ENCODE measurements around the gene CYP11A1.

Gene CYP11A1

GRCh38 chr15:74389241-74390048 lies 22.0 kb upstream of the CYP11A1 start:
- DNase-seq (ENCODE audit: low read depth in 1 of 2, low spot score in 1 of 2), result no peak

DNA sequence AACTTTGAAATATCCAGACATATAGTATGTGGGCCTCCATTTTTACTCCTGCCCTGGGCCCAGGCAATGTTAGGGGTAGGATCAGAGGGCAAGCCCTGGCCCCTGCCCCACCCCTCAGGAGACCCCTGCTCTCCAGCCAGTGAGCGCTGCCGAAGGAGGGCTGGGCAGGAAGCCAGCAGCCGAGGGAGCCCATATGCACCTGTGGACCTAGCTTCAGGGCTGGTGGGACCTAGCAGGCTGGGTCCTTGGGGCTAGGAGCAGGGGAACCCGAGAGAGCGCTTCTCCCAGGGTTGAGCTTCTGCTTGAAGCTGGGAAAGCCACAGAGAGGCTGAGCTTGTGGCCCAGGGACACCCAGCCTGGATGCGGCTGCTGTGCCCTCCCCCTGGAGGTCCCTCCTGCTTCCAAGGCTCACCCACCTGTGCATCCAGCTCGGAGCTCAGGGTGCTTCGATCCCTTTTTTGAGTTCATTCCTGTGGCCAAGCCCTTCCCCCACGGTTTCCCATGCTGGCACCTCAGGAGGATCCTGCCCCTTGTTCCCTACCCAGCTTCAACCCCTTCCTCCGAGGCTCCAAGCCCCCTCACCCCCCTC lies 21.0 kb upstream of the CYP11A1 start:
- DNase-seq (ENCODE audit: low read depth in 1 of 2, low spot score in 1 of 2), result no peak

DNA sequence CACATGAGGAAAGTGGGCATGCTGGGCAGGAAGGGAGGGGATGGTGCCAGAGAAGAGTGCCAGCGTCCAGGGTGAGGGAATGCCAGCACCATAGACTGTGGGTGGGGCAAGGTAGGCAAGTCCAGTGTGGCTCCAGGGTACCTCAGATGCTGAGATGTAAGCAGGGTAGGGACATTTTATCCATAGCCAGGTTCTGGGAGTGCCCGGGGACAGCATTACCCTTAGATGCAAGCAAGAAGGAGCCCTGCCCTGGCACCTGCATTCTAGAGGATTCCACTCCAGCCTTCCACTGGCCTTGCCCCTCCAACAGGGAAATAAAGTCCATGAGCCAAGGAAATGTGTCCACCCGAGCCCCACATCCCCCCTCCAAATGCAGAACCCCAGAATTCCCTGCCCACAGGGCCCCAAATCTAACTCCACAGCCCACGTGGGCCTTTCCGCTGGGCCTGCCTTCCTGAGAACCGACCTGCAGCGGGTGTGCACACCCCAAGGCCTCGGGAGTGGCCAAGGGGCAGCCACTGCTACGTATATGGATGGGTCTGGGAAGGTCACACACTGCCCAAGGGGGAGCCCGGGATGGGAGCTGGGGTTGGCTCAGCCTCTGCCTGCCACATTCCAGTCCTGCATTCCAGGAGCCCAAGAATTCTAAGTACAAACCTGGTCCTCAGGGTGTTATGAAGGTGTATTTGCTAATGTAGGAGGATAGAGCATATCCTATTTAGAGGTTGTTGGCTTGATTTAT lies 20.3 kb upstream of the CYP11A1 start:
- no peak for DNase-seq (ENCODE audit: low read depth in 1 of 2, low spot score in 1 of 2)

DNA sequence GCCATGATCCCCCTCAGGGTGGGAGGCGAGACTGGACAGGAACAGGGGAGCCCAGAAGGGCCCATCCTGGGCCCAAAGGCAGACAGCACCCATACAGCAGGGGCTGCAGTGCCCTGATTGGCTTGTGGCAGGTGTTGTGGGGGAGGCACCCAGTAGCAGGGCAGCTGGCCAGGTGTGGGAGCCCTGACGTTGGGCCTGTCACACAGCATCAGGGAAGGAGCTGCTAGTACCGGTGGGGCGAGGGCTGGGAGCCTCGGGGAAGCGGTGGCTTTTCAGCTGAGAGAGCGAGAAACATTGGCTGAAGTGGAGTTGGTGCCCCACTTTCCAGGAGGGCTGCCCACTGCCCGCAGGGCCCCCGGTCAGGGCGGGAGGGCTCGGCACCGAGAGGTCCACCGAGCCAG lies 19.7 kb upstream of the CYP11A1 start:
- no peak for DNase-seq (ENCODE audit: low read depth in 1 of 2, low spot score in 1 of 2)

DNA sequence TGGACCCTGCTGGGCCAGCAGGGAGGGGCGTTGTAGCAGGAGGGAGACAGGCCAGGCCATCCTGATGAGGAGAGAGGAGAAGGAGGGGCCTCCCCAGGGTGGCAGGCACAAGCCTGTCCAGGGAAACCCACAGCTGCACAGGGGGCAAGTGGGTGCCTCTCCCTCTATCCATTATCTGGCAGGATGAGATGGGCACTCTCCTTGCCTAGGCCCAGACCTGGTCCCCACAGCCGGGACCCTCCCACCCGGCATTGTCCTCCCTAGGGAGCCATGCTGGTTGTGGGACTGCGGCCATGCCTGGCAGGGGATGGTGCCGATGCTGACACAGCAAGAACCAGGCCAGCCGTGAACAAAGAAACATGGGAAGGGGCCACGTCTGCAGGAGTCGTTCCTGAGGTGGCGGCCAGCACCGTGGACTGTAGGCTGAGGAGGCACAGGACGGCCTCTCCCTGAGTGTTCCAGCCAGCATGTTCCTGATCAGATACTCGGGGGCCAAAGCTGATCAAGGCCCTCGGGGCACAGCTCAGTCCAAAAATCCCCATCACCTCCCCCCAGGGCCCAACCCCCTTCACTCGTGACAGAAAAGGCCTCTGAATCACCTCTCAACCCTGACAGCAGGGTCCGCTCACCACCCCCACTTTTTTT lies 19.2 kb upstream of the CYP11A1 start:
- no peak for DNase-seq (ENCODE audit: low read depth in 1 of 2, low spot score in 1 of 2)

DNA sequence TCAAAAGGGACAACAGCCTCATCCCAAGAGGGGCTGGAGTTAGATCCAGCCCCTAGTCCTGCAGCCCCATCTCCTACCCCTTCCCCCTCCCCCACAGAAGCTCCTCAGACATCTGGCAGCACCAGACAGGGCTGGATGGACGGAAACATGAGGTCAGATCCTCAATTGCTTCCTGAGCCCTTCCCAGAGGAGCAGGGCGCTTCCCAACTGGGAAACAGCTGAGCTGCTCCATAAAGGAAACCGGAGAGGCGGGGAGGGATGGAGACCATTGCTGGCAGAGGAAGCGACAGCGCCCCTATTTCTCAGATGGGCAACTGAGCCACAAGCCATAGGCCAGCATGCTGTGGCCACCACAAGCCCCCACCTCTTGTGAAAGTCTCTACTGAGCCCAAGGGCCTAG lies 18.3 kb upstream of the CYP11A1 start:
- DNase-seq (ENCODE audit: low read depth in 1 of 2, low spot score in 1 of 2), result no peak

DNA sequence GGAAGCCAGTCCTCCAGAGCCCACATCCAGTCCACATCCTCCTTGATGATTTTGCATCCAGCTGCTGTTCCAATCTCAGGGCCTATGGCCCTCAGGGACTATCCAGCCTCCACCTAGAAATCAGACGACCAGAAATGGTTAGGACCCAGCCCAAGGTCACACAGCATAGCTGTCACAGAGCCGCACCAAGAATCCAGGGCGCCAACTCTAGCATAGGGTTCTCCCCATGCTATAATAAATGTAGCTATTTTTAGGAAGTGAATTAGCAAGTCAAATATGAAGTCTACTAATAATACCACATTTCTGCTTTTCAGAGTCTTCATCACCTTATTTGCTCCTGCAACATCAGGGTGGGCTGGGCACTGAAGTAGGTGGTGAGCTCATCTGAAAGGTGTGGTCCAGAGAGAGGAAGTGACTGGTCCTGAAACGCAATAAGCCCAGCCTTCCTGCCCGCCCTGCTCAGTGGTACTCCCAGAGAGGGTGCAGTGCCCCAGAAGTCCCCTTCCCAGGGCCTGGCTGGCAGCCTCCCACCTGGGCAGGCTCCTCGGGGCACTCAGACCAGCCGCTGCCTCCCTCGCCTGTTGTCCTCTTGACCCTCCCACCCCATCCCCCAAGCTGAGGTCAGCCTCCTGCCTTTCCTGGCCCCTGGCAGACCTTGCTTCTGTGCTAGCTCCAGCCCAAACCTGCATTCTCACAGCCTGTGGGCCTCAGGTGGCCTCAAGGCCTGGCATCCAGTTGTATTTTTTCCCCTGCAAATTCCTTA lies 17.6 kb upstream of the CYP11A1 start:
- DNase-seq (ENCODE audit: low read depth in 1 of 2, low spot score in 1 of 2), result no peak

DNA sequence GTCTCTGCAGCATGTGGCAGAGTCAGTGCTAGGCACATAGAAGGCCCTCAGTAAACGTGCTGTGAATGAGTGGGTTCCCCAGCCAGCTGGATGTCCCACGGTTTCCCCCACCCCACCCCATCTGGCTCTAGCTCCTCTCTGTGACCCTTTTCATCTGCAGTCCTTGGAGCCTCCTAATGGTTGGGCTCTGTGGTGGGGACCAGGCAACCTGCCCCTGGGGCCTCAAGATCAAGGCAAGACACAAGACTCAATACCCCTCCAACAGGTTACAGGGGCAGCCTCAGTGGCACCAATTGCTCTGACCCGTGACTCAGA lies 17.1 kb upstream of the CYP11A1 start:
- DNase-seq (ENCODE audit: low read depth in 1 of 2, low spot score in 1 of 2), result no peak

- peak in 1 of 2 donors; percentile 57 for DNase-seq (ENCODE audit: low read depth in 1 of 2, low spot score in 1 of 2)
Observed at GRCh38 chr15:74383695-74384565, 16.5 kb upstream of the CYP11A1 start.

GRCh38 chr15:74383286-74383685 lies 15.8 kb upstream of the CYP11A1 start:
- no peak for DNase-seq (ENCODE audit: low read depth in 1 of 2, low spot score in 1 of 2)

DNA sequence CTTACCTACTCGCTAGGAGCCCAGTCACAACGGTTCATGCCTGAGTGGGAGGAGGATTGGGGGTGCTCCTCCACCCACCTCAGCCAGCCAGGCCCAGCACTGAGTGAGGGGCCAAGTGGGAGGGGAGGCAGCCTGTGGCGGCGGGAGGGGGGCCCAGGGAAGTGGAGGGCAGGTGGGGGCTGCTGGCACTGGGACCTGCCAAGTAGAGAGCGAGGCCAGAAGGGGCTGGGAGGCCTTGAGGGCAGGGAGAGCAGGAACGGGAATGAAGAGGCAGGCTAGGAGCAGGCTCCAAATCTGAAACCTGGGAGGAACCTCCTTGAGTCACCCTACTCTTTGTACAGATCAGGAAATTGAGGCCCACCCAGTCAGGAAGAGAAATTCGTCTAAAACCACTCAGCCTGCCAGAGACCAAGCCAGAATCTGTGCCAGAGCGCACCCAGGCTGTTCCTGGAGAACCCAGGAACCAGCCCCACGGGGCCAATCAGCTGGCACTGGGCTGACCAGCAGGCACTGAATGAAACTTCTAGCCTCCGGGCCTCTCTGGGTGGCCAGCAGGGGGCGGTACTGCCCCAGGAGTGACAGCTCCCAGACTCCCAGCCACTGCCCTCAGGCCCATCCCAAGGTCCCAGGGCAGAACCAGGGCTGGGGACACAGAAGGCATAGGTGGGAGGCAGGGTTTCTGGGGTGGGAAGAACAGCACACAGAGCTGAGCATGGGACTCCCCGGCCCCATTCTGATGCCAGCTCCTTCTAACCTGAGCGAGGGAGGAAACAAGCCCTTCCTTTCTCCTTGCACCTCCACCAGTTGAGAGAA lies 14.8 kb upstream of the CYP11A1 start:
- DNase-seq (ENCODE audit: low read depth in 1 of 2, low spot score in 1 of 2), result peak; percentile 56 to 63

DNA sequence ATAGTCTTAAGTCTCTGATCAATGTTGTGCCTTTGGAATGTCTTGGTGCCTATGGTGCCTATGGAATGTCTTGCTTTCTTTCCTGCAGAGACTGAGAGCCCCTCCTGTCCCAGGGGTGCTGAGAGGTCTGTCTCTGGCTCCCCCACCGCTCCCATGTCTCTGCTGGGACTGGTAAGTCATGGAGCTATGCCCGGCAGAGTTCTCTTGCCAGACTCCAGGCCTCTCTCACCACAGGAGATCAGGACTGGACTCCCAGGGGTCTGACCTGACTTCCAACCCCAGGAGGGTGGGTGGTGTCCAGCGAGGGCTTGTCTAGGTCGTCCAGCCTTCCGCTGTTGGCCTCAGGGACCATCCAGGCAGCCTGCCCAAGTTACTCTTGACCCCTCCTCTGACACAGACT lies 14.0 kb upstream of the CYP11A1 start:
- DNase-seq (ENCODE audit: low read depth in 1 of 2, low spot score in 1 of 2), result no peak

GRCh38 chr15:74381190-74381453 lies 13.7 kb upstream of the CYP11A1 start:
- no peak for DNase-seq (ENCODE audit: low read depth in 1 of 2, low spot score in 1 of 2)

DNA sequence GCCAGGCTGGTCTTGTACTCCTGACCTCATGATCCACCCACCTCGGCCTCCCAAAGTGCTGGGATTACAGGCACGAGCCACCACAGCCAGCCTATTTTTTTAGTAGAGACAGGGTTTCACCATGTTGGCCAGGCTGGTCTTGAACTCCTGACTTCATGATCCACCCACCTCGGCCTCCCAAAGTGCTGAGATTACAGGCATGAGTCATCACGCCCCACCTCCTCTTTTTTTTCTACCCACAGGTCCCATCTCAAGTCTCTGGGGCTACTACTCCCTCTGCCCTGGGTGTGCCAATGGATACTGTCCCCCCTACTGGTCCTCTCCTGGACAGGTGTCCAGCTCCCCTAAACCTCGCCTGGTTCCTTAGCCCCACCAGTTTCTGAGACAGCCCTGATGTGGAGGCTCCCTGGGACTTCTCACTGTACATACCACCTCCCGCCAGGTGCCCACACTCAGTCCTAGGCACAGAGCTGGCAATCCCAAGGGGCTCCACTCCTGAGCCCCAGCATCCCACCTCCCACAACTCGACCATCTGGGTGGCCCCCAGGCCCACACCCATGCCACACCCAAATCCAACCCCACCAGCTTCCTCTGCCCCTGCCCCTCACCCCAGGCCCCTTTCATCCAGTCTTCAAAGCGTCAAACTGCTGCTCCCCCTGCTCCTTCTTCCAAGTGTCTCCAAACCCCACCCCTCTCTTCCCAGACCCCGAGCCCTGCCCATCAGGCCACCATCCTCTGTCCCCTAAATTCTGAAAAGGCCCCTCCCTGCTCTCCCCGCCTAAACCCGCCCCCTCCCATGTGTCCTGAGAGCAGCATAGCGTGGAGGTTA lies 13.1 kb upstream of the CYP11A1 start:
- no peak for DNase-seq (ENCODE audit: low read depth in 1 of 2, low spot score in 1 of 2)

GRCh38 chr15:74378848-74379247 lies 11.4 kb upstream of the CYP11A1 start:
- peak in 1 of 2 donors; percentile 58 for DNase-seq (ENCODE audit: low read depth in 1 of 2, low spot score in 1 of 2)

GRCh38 chr15:74377831-74378766 lies 10.7 kb upstream of the CYP11A1 start:
- no peak for DNase-seq (ENCODE audit: low read depth in 1 of 2, low spot score in 1 of 2)

GRCh38 chr15:74376825-74377581 lies 9.6 kb upstream of the CYP11A1 start:
- no peak for DNase-seq (ENCODE audit: low read depth in 1 of 2, low spot score in 1 of 2)

Data from stimulated activated CD4-positive, alpha-beta T cell treated with anti-CD3 and anti-CD28 coated beads, Interleukin-15, amount 100 ng/mL, for 1 hour (primary cell).